ENCODE results near the gene KLHL17. TPM values are rescaled to one million over a fixed set of nuclear protein-coding genes. Genes with fewer than 3 reads are reported as not detected.

Gene KLHL17
- total RNA-seq, 1 experiment from 2014 or later, result 66.9 TPM

DNA sequence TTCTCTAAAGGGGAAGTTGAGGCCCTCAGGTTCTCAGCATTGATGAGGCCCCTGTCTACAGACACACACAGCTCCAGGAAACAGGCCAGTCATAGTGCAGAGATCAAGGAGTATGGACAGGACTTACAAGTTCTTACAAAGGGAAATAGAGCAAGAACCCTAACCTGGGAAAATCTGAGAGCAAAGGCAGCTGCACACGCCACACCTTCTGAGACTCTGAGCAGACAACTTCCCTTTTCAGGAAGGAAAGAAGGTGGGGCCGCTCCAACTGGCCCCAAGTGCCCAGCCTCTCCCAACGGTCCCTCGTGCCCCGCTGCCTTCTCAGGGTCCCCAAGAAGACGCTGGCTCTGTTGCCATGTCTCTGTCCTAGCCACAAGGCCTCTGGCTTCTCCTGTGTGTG, 4.9 kb upstream of the KLHL17 start:
- Mint-ChIP-seq H3K9me3 (no peaks in the 10 kb centered on the region), H3K27ac (no peak overlapping the region), H3K4me3 (no peak overlapping the region), H3K36me3 (peaks cover 35% of the 10 kb centered on the region), H3K4me1 (peaks cover 11% of the 10 kb centered on the region), H3K27me3 (ENCODE audit: low read depth) (peaks cover 9% of the 10 kb centered on the region)
- DNase-seq (ENCODE audit: low spot score) (no peak), ATAC-seq (no peak)
- CTCF ChIA-PET, result no interaction called here
- no peak for TF ChIP-seq OVOL2 (CRISPR knock-in tag; IDR thresholded peaks at IDR 0.05; ENCODE audit: borderline replicate concordance)
- no peak for TF ChIP-seq ZNF532 (CRISPR knock-in tag; IDR thresholded peaks at IDR 0.05; ENCODE audit: borderline replicate concordance)
- TF ChIP-seq ZBTB21 (CRISPR knock-in tag; IDR thresholded peaks at IDR 0.05; ENCODE audit: borderline replicate concordance), result no peak
- no peak for TF ChIP-seq SOX15 (CRISPR knock-in tag; IDR thresholded peaks at IDR 0.05)
- TF ChIP-seq, protein P1, sequence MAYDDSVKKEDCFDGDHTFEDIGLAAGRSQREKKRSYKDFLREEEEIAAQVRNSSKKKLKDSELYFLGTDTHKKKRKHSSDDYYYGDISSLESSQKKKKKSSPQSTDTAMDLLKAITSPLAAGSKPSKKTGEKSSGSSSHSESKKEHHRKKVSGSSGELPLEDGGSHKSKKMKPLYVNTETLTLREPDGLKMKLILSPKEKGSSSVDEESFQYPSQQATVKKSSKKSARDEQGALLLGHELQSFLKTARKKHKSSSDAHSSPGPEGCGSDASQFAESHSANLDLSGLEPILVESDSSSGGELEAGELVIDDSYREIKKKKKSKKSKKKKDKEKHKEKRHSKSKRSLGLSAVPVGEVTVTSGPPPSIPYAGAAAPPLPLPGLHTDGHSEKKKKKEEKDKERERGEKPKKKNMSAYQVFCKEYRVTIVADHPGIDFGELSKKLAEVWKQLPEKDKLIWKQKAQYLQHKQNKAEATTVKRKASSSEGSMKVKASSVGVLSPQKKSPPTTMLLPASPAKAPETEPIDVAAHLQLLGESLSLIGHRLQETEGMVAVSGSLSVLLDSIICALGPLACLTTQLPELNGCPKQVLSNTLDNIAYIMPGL (CRISPR knock-in tag; IDR thresholded peaks at IDR 0.05), result no peak
- TF ChIP-seq, protein P2, sequence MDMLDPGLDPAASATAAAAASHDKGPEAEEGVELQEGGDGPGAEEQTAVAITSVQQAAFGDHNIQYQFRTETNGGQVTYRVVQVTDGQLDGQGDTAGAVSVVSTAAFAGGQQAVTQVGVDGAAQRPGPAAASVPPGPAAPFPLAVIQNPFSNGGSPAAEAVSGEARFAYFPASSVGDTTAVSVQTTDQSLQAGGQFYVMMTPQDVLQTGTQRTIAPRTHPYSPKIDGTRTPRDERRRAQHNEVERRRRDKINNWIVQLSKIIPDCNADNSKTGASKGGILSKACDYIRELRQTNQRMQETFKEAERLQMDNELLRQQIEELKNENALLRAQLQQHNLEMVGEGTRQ (CRISPR knock-in tag; IDR thresholded peaks at IDR 0.05), result no peak
- TF ChIP-seq, protein P3, sequence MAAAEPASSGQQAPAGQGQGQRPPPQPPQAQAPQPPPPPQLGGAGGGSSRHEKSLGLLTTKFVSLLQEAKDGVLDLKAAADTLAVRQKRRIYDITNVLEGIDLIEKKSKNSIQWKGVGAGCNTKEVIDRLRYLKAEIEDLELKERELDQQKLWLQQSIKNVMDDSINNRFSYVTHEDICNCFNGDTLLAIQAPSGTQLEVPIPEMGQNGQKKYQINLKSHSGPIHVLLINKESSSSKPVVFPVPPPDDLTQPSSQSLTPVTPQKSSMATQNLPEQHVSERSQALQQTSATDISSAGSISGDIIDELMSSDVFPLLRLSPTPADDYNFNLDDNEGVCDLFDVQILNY (CRISPR knock-in tag; IDR thresholded peaks at IDR 0.05), result no peak
- no peak for TF ChIP-seq ETV6 (CRISPR knock-in tag; IDR thresholded peaks at IDR 0.05)
- TF ChIP-seq, protein P4, sequence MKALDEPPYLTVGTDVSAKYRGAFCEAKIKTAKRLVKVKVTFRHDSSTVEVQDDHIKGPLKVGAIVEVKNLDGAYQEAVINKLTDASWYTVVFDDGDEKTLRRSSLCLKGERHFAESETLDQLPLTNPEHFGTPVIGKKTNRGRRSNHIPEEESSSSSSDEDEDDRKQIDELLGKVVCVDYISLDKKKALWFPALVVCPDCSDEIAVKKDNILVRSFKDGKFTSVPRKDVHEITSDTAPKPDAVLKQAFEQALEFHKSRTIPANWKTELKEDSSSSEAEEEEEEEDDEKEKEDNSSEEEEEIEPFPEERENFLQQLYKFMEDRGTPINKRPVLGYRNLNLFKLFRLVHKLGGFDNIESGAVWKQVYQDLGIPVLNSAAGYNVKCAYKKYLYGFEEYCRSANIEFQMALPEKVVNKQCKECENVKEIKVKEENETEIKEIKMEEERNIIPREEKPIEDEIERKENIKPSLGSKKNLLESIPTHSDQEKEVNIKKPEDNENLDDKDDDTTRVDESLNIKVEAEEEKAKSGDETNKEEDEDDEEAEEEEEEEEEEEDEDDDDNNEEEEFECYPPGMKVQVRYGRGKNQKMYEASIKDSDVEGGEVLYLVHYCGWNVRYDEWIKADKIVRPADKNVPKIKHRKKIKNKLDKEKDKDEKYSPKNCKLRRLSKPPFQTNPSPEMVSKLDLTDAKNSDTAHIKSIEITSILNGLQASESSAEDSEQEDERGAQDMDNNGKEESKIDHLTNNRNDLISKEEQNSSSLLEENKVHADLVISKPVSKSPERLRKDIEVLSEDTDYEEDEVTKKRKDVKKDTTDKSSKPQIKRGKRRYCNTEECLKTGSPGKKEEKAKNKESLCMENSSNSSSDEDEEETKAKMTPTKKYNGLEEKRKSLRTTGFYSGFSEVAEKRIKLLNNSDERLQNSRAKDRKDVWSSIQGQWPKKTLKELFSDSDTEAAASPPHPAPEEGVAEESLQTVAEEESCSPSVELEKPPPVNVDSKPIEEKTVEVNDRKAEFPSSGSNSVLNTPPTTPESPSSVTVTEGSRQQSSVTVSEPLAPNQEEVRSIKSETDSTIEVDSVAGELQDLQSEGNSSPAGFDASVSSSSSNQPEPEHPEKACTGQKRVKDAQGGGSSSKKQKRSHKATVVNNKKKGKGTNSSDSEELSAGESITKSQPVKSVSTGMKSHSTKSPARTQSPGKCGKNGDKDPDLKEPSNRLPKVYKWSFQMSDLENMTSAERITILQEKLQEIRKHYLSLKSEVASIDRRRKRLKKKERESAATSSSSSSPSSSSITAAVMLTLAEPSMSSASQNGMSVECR (CRISPR knock-in tag; IDR thresholded peaks at IDR 0.05; ENCODE audit: borderline replicate concordance), result no peak
- no peak for TF ChIP-seq IRF2 (CRISPR knock-in tag; IDR thresholded peaks at IDR 0.05; ENCODE audit: borderline replicate concordance, low read depth)
- POLR2A ChIA-PET, result no interaction called here

GRCh38 chr1:956636-957035, 3.7 kb upstream of the KLHL17 start:
- peaks cover 26% of the 10 kb centered on the region for H3K36me3 Mint-ChIP-seq
- POLR2A ChIA-PET, result no interaction called here
- CTCF ChIA-PET, result no interaction called here
- peaks cover 14% of the 10 kb centered on the region for H3K4me1 Mint-ChIP-seq
- ATAC-seq (no peak), DNase-seq (ENCODE audit: low spot score) (no peak)
- no peak overlapping the region for H3K4me3 Mint-ChIP-seq
- H3K27ac Mint-ChIP-seq, result no peak overlapping the region
- no peaks in the 10 kb centered on the region for H3K9me3 Mint-ChIP-seq
- H3K27me3 Mint-ChIP-seq (ENCODE audit: low read depth), result peaks cover 9% of the 10 kb centered on the region
- TF ChIP-seq, protein P5, sequence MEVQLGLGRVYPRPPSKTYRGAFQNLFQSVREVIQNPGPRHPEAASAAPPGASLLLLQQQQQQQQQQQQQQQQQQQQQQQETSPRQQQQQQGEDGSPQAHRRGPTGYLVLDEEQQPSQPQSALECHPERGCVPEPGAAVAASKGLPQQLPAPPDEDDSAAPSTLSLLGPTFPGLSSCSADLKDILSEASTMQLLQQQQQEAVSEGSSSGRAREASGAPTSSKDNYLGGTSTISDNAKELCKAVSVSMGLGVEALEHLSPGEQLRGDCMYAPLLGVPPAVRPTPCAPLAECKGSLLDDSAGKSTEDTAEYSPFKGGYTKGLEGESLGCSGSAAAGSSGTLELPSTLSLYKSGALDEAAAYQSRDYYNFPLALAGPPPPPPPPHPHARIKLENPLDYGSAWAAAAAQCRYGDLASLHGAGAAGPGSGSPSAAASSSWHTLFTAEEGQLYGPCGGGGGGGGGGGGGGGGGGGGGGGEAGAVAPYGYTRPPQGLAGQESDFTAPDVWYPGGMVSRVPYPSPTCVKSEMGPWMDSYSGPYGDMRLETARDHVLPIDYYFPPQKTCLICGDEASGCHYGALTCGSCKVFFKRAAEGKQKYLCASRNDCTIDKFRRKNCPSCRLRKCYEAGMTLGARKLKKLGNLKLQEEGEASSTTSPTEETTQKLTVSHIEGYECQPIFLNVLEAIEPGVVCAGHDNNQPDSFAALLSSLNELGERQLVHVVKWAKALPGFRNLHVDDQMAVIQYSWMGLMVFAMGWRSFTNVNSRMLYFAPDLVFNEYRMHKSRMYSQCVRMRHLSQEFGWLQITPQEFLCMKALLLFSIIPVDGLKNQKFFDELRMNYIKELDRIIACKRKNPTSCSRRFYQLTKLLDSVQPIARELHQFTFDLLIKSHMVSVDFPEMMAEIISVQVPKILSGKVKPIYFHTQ (CRISPR knock-in tag; IDR thresholded peaks at IDR 0.05), result no peak
- TF ChIP-seq RELA (CRISPR knock-in tag; IDR thresholded peaks at IDR 0.05; ENCODE audit: borderline replicate concordance) (no peak), IRF2 (CRISPR knock-in tag; IDR thresholded peaks at IDR 0.05; ENCODE audit: borderline replicate concordance, low read depth) (no peak), HMGA2 (CRISPR knock-in tag; IDR thresholded peaks at IDR 0.05) (no peak), GTF2I (CRISPR knock-in tag; conservative IDR thresholded peaks at IDR 0.05) (no peak), NR2C2 (CRISPR knock-in tag; IDR thresholded peaks at IDR 0.05) (no peak), FOXJ3 (CRISPR knock-in tag; IDR thresholded peaks at IDR 0.05; ENCODE audit: borderline replicate concordance) (no peak)
